Neural progenitor cell (in vitro differentiated cells): ENCODE results near the gene SLC23A2. TPM values are rescaled to one million over a fixed set of nuclear protein-coding genes. Genes with fewer than 3 reads are reported as not detected.

Source experiments
- DNase-seq: peaks from one replicate; pipeline ENCODE4 v3.0.0-alpha.2; 2016; ENCODE audit warnings: low spot score
- H2AFZ ChIP-seq: fragments of 200-600 bp; sonication (generic); replicated peaks from 2 replicates; pipeline ENCODE4 v1.6.1; 2016; ENCODE audit warnings: antibody characterized with exemption
- H3F3A ChIP-seq: fragments of 200-600 bp; sonication (generic); 2 replicates; pipeline ENCODE4 v1.6.1; 2016; ENCODE audit warnings: antibody characterized with exemption, low read depth
- H3K27ac ChIP-seq: fragments of 200-600 bp; sonication (generic); 2 replicates; pipeline ENCODE4 v1.5.1; 2016; ENCODE audit warnings: mild to moderate bottlenecking
- H3K27me3 ChIP-seq: fragments of 200-600 bp; sonication (generic); 2 replicates; pipeline ENCODE4 v1.6.1; 2016; ENCODE audit warnings: mild to moderate bottlenecking, moderate library complexity
- H3K36me3 ChIP-seq: fragments of 200-600 bp; sonication (generic); 2 replicates; pipeline ENCODE4 v1.5.1; 2016
- H3K4me1 ChIP-seq: fragments of 200-600 bp; sonication (generic); 2 replicates; pipeline ENCODE4 v1.6.1; 2016; ENCODE audit warnings: mixed run types
- H3K4me2 ChIP-seq: fragments of 200-600 bp; sonication (generic); 2 replicates; pipeline ENCODE4 v1.6.1; 2016
- H3K4me3 ChIP-seq: fragments of 200-600 bp; sonication (generic); 2 replicates; pipeline ENCODE4 v1.5.1; 2016
- H3K79me2 ChIP-seq: fragments of 200-600 bp; sonication (generic); 2 replicates; pipeline ENCODE4 v1.6.1; 2016; ENCODE audit warnings: low read depth
- H3K9ac ChIP-seq: fragments of 200-600 bp; sonication (generic); 2 replicates; pipeline ENCODE4 v1.6.1; 2016
- H3K9me3 ChIP-seq: fragments of 200-600 bp; sonication (generic); 2 replicates; pipeline ENCODE4 v1.5.1; 2016; ENCODE audit warnings: low read depth
- H4K20me1 ChIP-seq: fragments of 200-600 bp; sonication (generic); 2 replicates; pipeline ENCODE4 v1.6.1; 2016; ENCODE audit warnings: low read depth
- H3K27ac Mint-ChIP-seq: 3 replicates; pipeline ENCODE4 v1.8.0; 2021; ENCODE audit warnings: mixed read lengths
- H3K27me3 Mint-ChIP-seq: 2 replicates; pipeline ENCODE4 v1.8.0; 2022; ENCODE audit warnings: low read depth, mild to moderate bottlenecking, inconsistent platforms, moderate library complexity, mixed read lengths; ENCODE audit not compliant: insufficient read depth
- H3K36me3 Mint-ChIP-seq: 3 replicates; pipeline ENCODE4 v1.8.0; 2021; ENCODE audit warnings: mixed read lengths
- H3K4me1 Mint-ChIP-seq: 3 replicates; pipeline ENCODE4 v1.8.0; 2021; ENCODE audit warnings: mixed read lengths
- H3K4me3 Mint-ChIP-seq: 3 replicates; pipeline ENCODE4 v1.8.0; 2021; ENCODE audit warnings: mild to moderate bottlenecking, moderate library complexity, mixed read lengths
- H3K9me3 Mint-ChIP-seq: 3 replicates; pipeline ENCODE4 v1.8.0; 2020; ENCODE audit warnings: mixed read lengths
- EZH2 ChIP-seq: fragments of 200-600 bp; sonication (generic); IDR thresholded peaks from 2 replicates; pipeline ENCODE4 v1.6.1; 2017; ENCODE audit warnings: antibody characterized with exemption, mild to moderate bottlenecking, moderate library complexity
- EZH2phosphoT487 ChIP-seq: fragments of 200-600 bp; sonication (generic); IDR thresholded peaks from 2 replicates; pipeline ENCODE4 v1.6.1; 2017; ENCODE audit warnings: antibody characterized with exemption
- total RNA-seq: library from RNA; depleted of rRNA; stranded (reverse); fragments of >200 nt; gene quantifications from 2 replicates; pipeline ENCODE4 v1.2.3, GENCODE V29; 2015; ENCODE audit warnings: low replicate concordance
- TF ChIP-seq, protein P1 (sequence below): fragments of 200-600 bp; sonication (generic); IDR thresholded peaks from 2 replicates; pipeline ENCODE4 v1.5.1; 2017; ENCODE audit warnings: antibody characterized with exemption, mild to moderate bottlenecking

SLC23A2 gene
- total RNA-seq, 1 donor from 2014 or later = 13.0 TPM

DNA sequence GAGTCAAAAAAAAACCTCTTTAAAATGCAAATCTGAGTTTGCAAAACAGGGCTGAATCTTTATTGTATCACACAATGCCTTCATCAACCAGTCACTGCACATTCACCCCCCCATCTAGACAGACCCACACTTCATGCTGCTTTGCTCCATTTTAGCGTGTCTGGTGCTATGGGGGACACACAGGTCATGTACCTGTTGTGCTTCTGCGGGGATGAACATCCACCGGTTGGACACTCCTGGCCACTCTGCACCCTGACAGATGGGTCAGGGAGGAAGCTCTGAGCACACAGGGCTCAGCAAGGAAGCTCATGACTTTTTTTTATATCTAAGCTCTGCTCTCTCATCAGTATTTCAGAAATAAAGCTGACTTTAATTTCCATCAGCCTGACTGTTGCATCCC is 143.3 kb downstream of the SLC23A2 start:
- H4K20me1 ChIP-seq = no peaks in the 10 kb centered on the region
- H3K9me3 ChIP-seq = no peaks in the 10 kb centered on the region
- Mint-ChIP-seq H3K4me3 (no peak overlapping the region), H3K36me3 (peaks cover 42% of the 10 kb centered on the region), H3K9me3 (no peaks in the 10 kb centered on the region), H3K27me3 (peaks cover 3% of the 10 kb centered on the region), H3K27ac (no peak overlapping the region), H3K4me1 (no peaks in the 10 kb centered on the region)
- no peak overlapping the region for H2AFZ ChIP-seq
- H3K27me3 ChIP-seq = no peaks in the 10 kb centered on the region
- H3K4me2 ChIP-seq = no peak overlapping the region
- no peaks in the 10 kb centered on the region for H3K36me3 ChIP-seq
- H3K9ac ChIP-seq = no peak overlapping the region
- no peak for TF ChIP-seq EZH2
- TF ChIP-seq, protein P1, sequence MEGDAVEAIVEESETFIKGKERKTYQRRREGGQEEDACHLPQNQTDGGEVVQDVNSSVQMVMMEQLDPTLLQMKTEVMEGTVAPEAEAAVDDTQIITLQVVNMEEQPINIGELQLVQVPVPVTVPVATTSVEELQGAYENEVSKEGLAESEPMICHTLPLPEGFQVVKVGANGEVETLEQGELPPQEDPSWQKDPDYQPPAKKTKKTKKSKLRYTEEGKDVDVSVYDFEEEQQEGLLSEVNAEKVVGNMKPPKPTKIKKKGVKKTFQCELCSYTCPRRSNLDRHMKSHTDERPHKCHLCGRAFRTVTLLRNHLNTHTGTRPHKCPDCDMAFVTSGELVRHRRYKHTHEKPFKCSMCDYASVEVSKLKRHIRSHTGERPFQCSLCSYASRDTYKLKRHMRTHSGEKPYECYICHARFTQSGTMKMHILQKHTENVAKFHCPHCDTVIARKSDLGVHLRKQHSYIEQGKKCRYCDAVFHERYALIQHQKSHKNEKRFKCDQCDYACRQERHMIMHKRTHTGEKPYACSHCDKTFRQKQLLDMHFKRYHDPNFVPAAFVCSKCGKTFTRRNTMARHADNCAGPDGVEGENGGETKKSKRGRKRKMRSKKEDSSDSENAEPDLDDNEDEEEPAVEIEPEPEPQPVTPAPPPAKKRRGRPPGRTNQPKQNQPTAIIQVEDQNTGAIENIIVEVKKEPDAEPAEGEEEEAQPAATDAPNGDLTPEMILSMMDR = no peak
- no peak for TF ChIP-seq EZH2phosphoT487
- no peak overlapping the region for H3K4me3 ChIP-seq
- H3K79me2 ChIP-seq = no peaks in the 10 kb centered on the region
- no peak for DNase-seq
- H3K4me1 ChIP-seq = no peaks in the 10 kb centered on the region
- H3K27ac ChIP-seq = no peak overlapping the region
- no peaks in the 10 kb centered on the region for H3F3A ChIP-seq

GRCh38 chr20:4856022-4856755 is 145.1 kb downstream of the SLC23A2 start:
- Mint-ChIP-seq H3K36me3 (peaks cover 35% of the 10 kb centered on the region), H3K4me3 (no peak overlapping the region), H3K27me3 (peaks cover 3% of the 10 kb centered on the region), H3K27ac (no peak overlapping the region), H3K9me3 (no peaks in the 10 kb centered on the region), H3K4me1 (no peaks in the 10 kb centered on the region)
- no peak overlapping the region for H2AFZ ChIP-seq
- DNase-seq = no peak
- no peaks in the 10 kb centered on the region for H3K4me1 ChIP-seq
- H3K27ac ChIP-seq = no peak overlapping the region
- H4K20me1 ChIP-seq = no peaks in the 10 kb centered on the region
- no peaks in the 10 kb centered on the region for H3F3A ChIP-seq
- no peaks in the 10 kb centered on the region for H3K79me2 ChIP-seq
- H3K36me3 ChIP-seq = no peaks in the 10 kb centered on the region
- H3K4me3 ChIP-seq = no peak overlapping the region
- H3K9me3 ChIP-seq = no peaks in the 10 kb centered on the region
- H3K9ac ChIP-seq = no peak overlapping the region
- no peak overlapping the region for H3K4me2 ChIP-seq
- H3K27me3 ChIP-seq = no peaks in the 10 kb centered on the region
- TF ChIP-seq EZH2 (no peak), EZH2phosphoT487 (no peak)
- TF ChIP-seq, protein P1 = no peak

DNA sequence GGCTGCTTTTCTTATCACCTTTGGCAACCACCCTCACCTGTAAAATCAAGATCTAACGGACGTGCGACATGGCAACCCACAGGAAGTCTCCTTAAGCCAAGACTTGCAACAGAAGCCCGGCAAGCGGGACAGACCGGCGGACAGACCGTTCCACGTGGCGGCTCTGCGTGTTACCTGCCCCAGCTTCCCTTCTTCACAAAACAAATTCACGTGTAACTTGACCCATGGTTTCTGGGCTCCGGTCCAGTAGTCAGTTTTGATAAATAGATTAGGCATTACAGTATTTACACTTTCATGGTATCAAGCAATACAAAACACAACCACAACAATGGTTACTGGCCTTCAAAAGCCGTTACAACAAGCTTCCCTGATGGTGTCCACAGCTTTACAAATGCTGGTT is 145.8 kb downstream of the SLC23A2 start:
- no peak for DNase-seq
- no peaks in the 10 kb centered on the region for H3K9me3 ChIP-seq
- H3K36me3 Mint-ChIP-seq = peaks cover 35% of the 10 kb centered on the region
- H4K20me1 ChIP-seq = no peaks in the 10 kb centered on the region
- peaks cover 3% of the 10 kb centered on the region for H3K27me3 Mint-ChIP-seq
- no peaks in the 10 kb centered on the region for H3K27me3 ChIP-seq
- no peaks in the 10 kb centered on the region for H3F3A ChIP-seq
- H3K79me2 ChIP-seq = no peaks in the 10 kb centered on the region
- H3K4me3 Mint-ChIP-seq = no peak overlapping the region
- H2AFZ ChIP-seq = no peak overlapping the region
- H3K4me3 ChIP-seq = no peak overlapping the region
- no peak overlapping the region for H3K4me2 ChIP-seq
- H3K4me1 ChIP-seq = no peaks in the 10 kb centered on the region
- H3K9ac ChIP-seq = no peak overlapping the region
- H3K27ac Mint-ChIP-seq = no peak overlapping the region
- H3K36me3 ChIP-seq = no peaks in the 10 kb centered on the region
- H3K27ac ChIP-seq = no peak overlapping the region
- no peaks in the 10 kb centered on the region for H3K9me3 Mint-ChIP-seq
- H3K4me1 Mint-ChIP-seq = no peaks in the 10 kb centered on the region
- TF ChIP-seq EZH2phosphoT487 (no peak), EZH2 (no peak)
- TF ChIP-seq, protein P1 = no peak
